Mucosa of rectum (tissue), 2 donors: ENCODE results near the gene CCDC57.
"Not testable (repeated sequence)": the region's sequence is repeated elsewhere in the genome, so short reads cannot be mapped to it uniquely, and the experiment has no call there.

Source experiments
- H3K27ac ChIP-seq, 2 donors: one replicate each; pipeline ENCODE4 v1.7.0; 2013; ENCODE audit warnings: inconsistent platforms in 2 of 2, low read depth in 2 of 2, low read length in 2 of 2
- H3K27me3 ChIP-seq, 2 donors: one replicate each; pipeline ENCODE4 v1.7.0; 2013; ENCODE audit warnings: low read length in 2 of 2; ENCODE audit not compliant: control insufficient read depth in 2 of 2, insufficient read depth in 2 of 2
- H3K36me3 ChIP-seq, 2 donors: one replicate each; pipeline ENCODE4 v1.7.0; 2013; ENCODE audit warnings: low read length in 2 of 2; ENCODE audit not compliant: control insufficient read depth in 2 of 2, insufficient read depth in 2 of 2
- H3K4me1 ChIP-seq, 2 donors: one replicate each; pipeline ENCODE4 v1.7.0; 2013; ENCODE audit warnings: low read length in 2 of 2, mild to moderate bottlenecking in 1 of 2; ENCODE audit not compliant: control insufficient read depth in 2 of 2, insufficient read depth in 2 of 2
- H3K4me3 ChIP-seq, 2 donors: one replicate each; pipeline ENCODE4 v1.7.0; 2013; ENCODE audit warnings: low read length in 2 of 2
- H3K9ac ChIP-seq, 2 donors: one replicate each; pipeline ENCODE4 v1.7.0; 2013; ENCODE audit warnings: low read length in 2 of 2, low read depth in 1 of 2, mild to moderate bottlenecking in 1 of 2
- H3K9me3 ChIP-seq, 2 donors: one replicate each; pipeline ENCODE4 v1.7.0; 2013; ENCODE audit warnings: low read length in 2 of 2; ENCODE audit not compliant: control insufficient read depth in 2 of 2
- donor health status: healthy.
- donor health status: Normal muscosa, but diverticular disease.

CCDC57 gene, protein sequence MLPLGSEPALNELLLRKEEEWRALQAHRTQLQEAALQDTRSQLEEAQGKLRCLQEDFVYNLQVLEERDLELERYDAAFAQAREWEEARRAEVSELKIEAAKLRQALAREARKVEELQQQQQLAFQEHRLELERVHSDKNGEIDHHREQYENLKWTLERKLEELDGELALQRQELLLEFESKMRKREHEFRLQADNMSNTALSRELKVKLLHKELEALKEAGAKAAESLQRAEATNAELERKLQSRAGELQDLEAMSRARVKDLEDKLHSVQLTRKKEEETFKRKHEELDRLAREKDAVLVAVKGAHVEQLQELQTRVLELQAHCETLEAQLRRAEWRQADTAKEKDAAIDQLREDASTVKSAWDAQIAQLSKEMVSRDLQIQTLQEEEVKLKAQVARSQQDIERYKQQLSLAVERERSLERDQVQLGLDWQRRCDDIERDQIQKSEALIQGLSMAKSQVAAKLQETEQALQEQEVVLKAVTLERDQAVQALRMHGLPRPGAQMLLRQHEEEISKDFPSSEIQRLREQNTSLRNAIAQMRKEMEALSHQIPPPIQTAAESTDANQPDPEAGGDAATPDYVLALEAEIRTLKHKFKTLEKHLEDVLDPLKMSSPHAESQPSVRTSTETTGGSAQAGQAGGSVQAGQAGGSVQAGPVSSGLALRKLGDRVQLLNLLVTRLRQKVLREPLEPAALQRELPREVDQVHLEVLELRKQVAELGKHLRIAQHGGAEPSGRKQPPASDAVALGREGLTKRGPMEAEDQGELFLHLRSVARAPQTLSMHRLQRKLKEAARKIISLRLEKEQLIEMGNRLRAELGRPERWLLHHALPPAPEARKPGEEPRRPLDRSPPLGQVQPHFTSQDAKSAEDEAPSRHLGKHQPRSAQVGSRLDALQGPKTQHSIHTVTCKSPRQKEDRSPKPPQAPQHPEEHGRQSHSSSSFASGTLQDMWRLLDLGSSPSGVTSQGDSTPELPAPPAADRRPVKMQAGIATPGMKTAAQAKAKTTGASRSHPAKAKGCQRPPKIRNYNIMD

GRCh38 chr17:82212331-82213250 is at the start of gene CCDC57:
CCDC57 (minus strand) TSS chr17:82212842; CDS start chr17:82201944, 10,898 bp downstream.
- no peaks in the 10 kb centered on the region for H3K27me3 ChIP-seq
- H3K36me3 ChIP-seq: no peaks in the 10 kb centered on the region
- peak within 1 kb of the TSS; percentile 68 to 72 for H3K4me3 ChIP-seq
- H3K9ac ChIP-seq: peak within 1 kb of the TSS; percentile 60 to 82
- H3K4me1 ChIP-seq: peaks cover 33 to 37% of the 10 kb centered on the region in 2 donors
- H3K9me3 ChIP-seq: no peaks in the 10 kb centered on the region
- peak within 1 kb of the TSS; percentile 49 to 74 for H3K27ac ChIP-seq

DNA sequence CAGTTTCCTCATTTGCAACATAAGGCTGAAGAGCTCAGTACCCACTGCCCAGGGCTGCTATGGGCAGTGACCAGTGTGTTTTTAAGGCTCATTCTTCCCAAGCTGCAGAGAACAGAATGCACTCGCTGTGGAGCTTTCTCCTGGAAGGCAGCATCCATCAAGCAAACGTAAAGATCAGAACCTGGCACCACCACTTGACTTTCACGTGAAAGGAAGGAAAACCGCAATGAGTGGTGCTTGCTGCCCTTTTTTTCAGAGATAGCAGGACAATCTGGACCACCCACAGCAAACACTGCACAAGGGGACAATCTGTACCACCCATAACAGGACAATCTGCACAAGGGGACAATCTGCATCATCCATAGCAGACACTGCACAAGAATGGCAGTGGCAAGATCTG is 49.7 kb upstream of the CCDC57 start:
- Histone ChIP-seq H3K4me1 (peaks cover 15 to 20% of the 10 kb centered on the region in 2 donors), H3K27me3 (no peaks in the 10 kb centered on the region), H3K36me3 (peaks cover 80 to 86% of the 10 kb centered on the region in 2 donors), H3K9me3 (no peaks in the 10 kb centered on the region), H3K4me3 (no peak overlapping the region), H3K27ac (no peak overlapping the region), H3K9ac (no peak overlapping the region)

DNA sequence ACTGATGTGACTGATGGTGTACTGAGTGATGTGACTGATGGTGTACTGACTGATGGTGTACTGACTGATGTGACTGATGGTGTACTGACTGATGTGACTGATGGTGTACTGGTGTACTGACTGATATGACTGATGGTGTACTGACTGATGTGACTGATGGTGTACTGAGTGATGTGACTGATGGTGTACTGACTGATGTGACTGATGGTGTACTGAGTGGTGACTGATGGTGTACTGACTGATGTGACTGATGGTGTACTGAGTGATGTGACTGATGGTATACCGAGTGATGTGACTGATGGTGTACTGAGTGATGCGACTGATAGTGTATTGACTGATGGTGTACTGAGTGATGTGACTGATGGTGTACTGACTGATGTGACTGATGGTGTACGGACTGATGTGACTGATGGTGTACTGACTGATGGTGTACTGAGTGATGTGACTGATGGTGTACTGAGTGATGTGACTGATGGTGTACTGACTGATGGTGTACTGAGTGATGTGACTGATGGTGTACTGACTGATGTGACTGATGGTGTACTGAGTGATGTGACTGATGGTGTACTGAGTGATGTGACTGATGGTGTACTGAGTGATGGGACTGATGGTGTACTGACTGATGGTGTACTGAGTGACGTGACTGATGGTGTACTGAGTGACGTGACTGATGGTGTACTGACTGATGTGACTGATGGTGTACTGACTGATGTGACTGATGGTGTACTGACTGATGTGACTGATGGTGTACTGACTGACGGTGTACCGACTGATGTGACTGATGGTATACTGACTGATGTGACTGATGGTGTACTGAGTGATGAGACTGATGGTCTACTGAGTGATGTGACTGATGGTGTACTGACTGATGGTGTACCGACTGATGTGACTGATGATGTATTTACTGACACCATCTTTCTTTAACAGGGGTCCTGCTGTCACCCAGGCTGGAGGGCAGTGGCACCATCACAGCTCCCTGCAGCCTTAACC is 47.6 kb upstream of the CCDC57 start:
- H3K4me1 ChIP-seq, H3K27me3 ChIP-seq, H3K4me3 ChIP-seq, H3K9me3 ChIP-seq, H3K9ac ChIP-seq, H3K27ac ChIP-seq: not testable (repeated sequence)
- peaks cover 83 to 89% of the 10 kb centered on the region in 2 donors for H3K36me3 ChIP-seq

GRCh38 chr17:82258555-82258954 is 45.9 kb upstream of the CCDC57 start:
- Histone ChIP-seq H3K27ac (no peak overlapping the region), H3K9ac (peak overlapping the region in 1 of 2 donors; percentile 21), H3K4me3 (no peak overlapping the region), H3K27me3 (no peaks in the 10 kb centered on the region), H3K36me3 (peaks cover 75% of the 10 kb centered on the region in 2 donors), H3K4me1 (peaks cover 0 to under 1% of the 10 kb centered on the region in 2 donors), H3K9me3 (no peaks in the 10 kb centered on the region)

- H3K36me3 ChIP-seq: peaks cover 76 to 79% of the 10 kb centered on the region in 2 donors
- H3K27ac ChIP-seq: no peak overlapping the region
- no peak overlapping the region for H3K9ac ChIP-seq
Observed at GRCh38 chr17:82257473-82257872, 44.8 kb upstream of the CCDC57 start.

GRCh38 chr17:82256242-82256885 is 43.7 kb upstream of the CCDC57 start:
- Histone ChIP-seq H3K36me3 (peaks cover 75 to 77% of the 10 kb centered on the region in 2 donors), H3K4me3 (no peak overlapping the region), H3K4me1 (no peaks in the 10 kb centered on the region), H3K9ac (no peak overlapping the region), H3K27me3 (no peaks in the 10 kb centered on the region), H3K27ac (no peak overlapping the region), H3K9me3 (no peaks in the 10 kb centered on the region)

More at GRCh38 chr17:82257473-82257872, 44.8 kb upstream of the CCDC57 start:
- no peak overlapping the region for H3K4me3 ChIP-seq
- no peaks in the 10 kb centered on the region for H3K4me1 ChIP-seq
- H3K27me3 ChIP-seq: no peaks in the 10 kb centered on the region
- no peaks in the 10 kb centered on the region for H3K9me3 ChIP-seq

GRCh38 chr17:82255402-82255972 is 42.8 kb upstream of the CCDC57 start:
- Histone ChIP-seq H3K4me1 (no peaks in the 10 kb centered on the region), H3K4me3 (no peak overlapping the region), H3K9ac (no peak overlapping the region), H3K9me3 (no peaks in the 10 kb centered on the region), H3K27me3 (no peaks in the 10 kb centered on the region), H3K27ac (no peak overlapping the region), H3K36me3 (peaks cover 76 to 77% of the 10 kb centered on the region in 2 donors)

- not testable (repeated sequence) for H3K9me3 ChIP-seq, H3K4me3 ChIP-seq, H3K27ac ChIP-seq, H3K4me1 ChIP-seq, H3K27me3 ChIP-seq, H3K9ac ChIP-seq
- H3K36me3 ChIP-seq: peaks cover 77% of the 10 kb centered on the region in 2 donors
Observed at GRCh38 chr17:82254746-82255145, 42.1 kb upstream of the CCDC57 start.
